ENCODE data around the gene WSCD2.

WSCD2 gene

DNA sequence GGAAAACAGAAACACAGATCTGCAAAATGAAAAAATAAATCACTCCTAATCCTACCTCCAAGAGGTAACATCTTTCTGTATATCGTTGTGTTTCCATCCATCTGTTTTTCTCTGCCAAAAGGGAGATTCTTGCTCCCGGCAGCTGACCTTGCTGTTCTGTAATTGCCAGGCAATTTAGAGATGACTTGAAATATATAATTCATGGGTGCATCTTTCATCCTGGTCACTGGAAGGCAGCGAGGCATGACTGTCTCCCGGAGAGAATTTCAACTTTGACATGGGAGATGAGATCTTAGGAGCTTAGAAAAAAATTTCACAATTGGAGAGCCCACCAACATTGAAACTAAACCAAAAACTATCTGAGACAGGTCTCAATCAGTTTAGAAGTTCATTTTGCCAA lies 53.0 kb downstream of the WSCD2 start:
- Histone ChIP-seq H3K36me3 (ENCODE audit: control insufficient read depth, insufficient read depth, low read length) (no peaks in the 10 kb centered on the region), H3K9me3 (ENCODE audit: control insufficient read depth, low read length) (no peaks in the 10 kb centered on the region), H3K27me3 (replicated peaks; ENCODE audit: control insufficient read depth, insufficient read depth, low read length, poor library complexity, severe bottlenecking) (no peaks in the 10 kb centered on the region), H3K27ac (ENCODE audit: insufficient read depth, low read length, poor library complexity, severe bottlenecking) (no peak overlapping the region), H3K4me1 (ENCODE audit: control insufficient read depth, insufficient read depth, low read length, poor library complexity, severe bottlenecking) (no peaks in the 10 kb centered on the region), H3K4me3 (ENCODE audit: insufficient read depth, low read depth, low read length, poor library complexity, severe bottlenecking) (no peak overlapping the region)
- no peak for DNase-seq

GRCh38 chr12:108185002-108185401 lies 55.9 kb downstream of the WSCD2 start:
- H3K4me1 ChIP-seq (ENCODE audit: control insufficient read depth, insufficient read depth, low read length, poor library complexity, severe bottlenecking), result no peaks in the 10 kb centered on the region
- no peaks in the 10 kb centered on the region for H3K27me3 ChIP-seq (replicated peaks; ENCODE audit: control insufficient read depth, insufficient read depth, low read length, poor library complexity, severe bottlenecking)
- H3K36me3 ChIP-seq (ENCODE audit: control insufficient read depth, insufficient read depth, low read length), result no peaks in the 10 kb centered on the region
- H3K4me3 ChIP-seq (ENCODE audit: insufficient read depth, low read depth, low read length, poor library complexity, severe bottlenecking), result no peak overlapping the region
- DNase-seq, result no peak
- no peak overlapping the region for H3K27ac ChIP-seq (ENCODE audit: insufficient read depth, low read length, poor library complexity, severe bottlenecking)
- H3K9me3 ChIP-seq (ENCODE audit: control insufficient read depth, low read length), result no peaks in the 10 kb centered on the region

- no peaks in the 10 kb centered on the region for H3K4me1 ChIP-seq (ENCODE audit: control insufficient read depth, insufficient read depth, low read length, poor library complexity, severe bottlenecking)
- no peaks in the 10 kb centered on the region for H3K9me3 ChIP-seq (ENCODE audit: control insufficient read depth, low read length)
- no peaks in the 10 kb centered on the region for H3K36me3 ChIP-seq (ENCODE audit: control insufficient read depth, insufficient read depth, low read length)
- no peak overlapping the region for H3K4me3 ChIP-seq (ENCODE audit: insufficient read depth, low read depth, low read length, poor library complexity, severe bottlenecking)
- no peak overlapping the region for H3K27ac ChIP-seq (ENCODE audit: insufficient read depth, low read length, poor library complexity, severe bottlenecking)
- DNase-seq, result no peak
- H3K27me3 ChIP-seq (replicated peaks; ENCODE audit: control insufficient read depth, insufficient read depth, low read length, poor library complexity, severe bottlenecking), result no peaks in the 10 kb centered on the region
Measured at GRCh38 chr12:108187831-108188230, 58.7 kb downstream of the WSCD2 start.

- Histone ChIP-seq H3K4me1 (ENCODE audit: control insufficient read depth, insufficient read depth, low read length, poor library complexity, severe bottlenecking) (no peaks in the 10 kb centered on the region), H3K9me3 (ENCODE audit: control insufficient read depth, low read length) (no peaks in the 10 kb centered on the region), H3K4me3 (ENCODE audit: insufficient read depth, low read depth, low read length, poor library complexity, severe bottlenecking) (no peak overlapping the region), H3K27me3 (replicated peaks; ENCODE audit: control insufficient read depth, insufficient read depth, low read length, poor library complexity, severe bottlenecking) (no peaks in the 10 kb centered on the region), H3K27ac (ENCODE audit: insufficient read depth, low read length, poor library complexity, severe bottlenecking) (no peak overlapping the region), H3K36me3 (ENCODE audit: control insufficient read depth, insufficient read depth, low read length) (no peaks in the 10 kb centered on the region)
- no peak for DNase-seq
Measured at GRCh38 chr12:108190529-108190928, 61.4 kb downstream of the WSCD2 start.

DNA sequence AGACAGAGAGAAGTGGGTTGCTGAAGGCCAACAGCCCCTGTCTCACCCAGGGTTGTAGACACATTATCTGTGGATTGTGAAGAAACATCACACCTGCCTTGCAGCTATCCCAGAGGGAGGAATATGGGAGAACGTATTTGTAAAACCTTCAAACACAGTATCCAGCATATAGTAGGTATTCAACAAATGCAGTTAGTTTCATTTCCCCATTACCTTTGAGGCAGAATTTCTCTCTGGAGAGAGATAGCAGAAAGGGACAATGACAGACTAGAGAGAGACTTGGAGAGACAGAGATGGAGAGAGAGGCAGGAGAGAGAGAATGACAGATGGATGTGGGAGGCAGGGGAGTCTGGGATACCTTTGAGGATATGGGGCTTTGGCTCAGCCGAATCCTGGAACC lies 62.0 kb downstream of the WSCD2 start:
- no peak overlapping the region for H3K27ac ChIP-seq (ENCODE audit: insufficient read depth, low read length, poor library complexity, severe bottlenecking)
- no peaks in the 10 kb centered on the region for H3K27me3 ChIP-seq (replicated peaks; ENCODE audit: control insufficient read depth, insufficient read depth, low read length, poor library complexity, severe bottlenecking)
- no peaks in the 10 kb centered on the region for H3K4me1 ChIP-seq (ENCODE audit: control insufficient read depth, insufficient read depth, low read length, poor library complexity, severe bottlenecking)
- H3K36me3 ChIP-seq (ENCODE audit: control insufficient read depth, insufficient read depth, low read length), result no peaks in the 10 kb centered on the region
- H3K4me3 ChIP-seq (ENCODE audit: insufficient read depth, low read depth, low read length, poor library complexity, severe bottlenecking), result no peak overlapping the region
- DNase-seq, result no peak
- no peaks in the 10 kb centered on the region for H3K9me3 ChIP-seq (ENCODE audit: control insufficient read depth, low read length)

GRCh38 chr12:108191938-108192337 lies 62.9 kb downstream of the WSCD2 start:
- Histone ChIP-seq H3K4me3 (ENCODE audit: insufficient read depth, low read depth, low read length, poor library complexity, severe bottlenecking) (no peak overlapping the region), H3K27me3 (replicated peaks; ENCODE audit: control insufficient read depth, insufficient read depth, low read length, poor library complexity, severe bottlenecking) (no peaks in the 10 kb centered on the region), H3K9me3 (ENCODE audit: control insufficient read depth, low read length) (no peaks in the 10 kb centered on the region), H3K4me1 (ENCODE audit: control insufficient read depth, insufficient read depth, low read length, poor library complexity, severe bottlenecking) (no peaks in the 10 kb centered on the region), H3K27ac (ENCODE audit: insufficient read depth, low read length, poor library complexity, severe bottlenecking) (no peak overlapping the region), H3K36me3 (ENCODE audit: control insufficient read depth, insufficient read depth, low read length) (no peaks in the 10 kb centered on the region)
- DNase-seq, result no peak

DNA sequence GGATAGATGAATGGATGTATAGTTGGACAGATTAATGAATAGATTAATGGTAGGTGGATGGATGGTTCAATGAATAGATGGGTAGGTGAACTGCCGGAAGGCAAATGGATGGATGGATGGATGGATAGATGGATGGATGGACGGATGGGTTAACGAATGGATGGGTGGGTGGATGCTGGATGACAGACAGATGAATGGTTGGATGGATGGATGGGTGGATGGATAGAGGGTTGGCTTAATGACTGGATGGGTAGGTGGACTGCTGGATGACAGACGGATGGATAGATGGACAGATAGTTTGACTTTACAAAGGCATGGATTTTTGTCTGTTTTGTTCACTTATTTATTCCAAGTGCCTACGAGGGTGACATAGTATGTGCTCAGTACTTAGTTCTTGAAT lies 64.4 kb downstream of the WSCD2 start:
- H3K27me3 ChIP-seq (replicated peaks; ENCODE audit: control insufficient read depth, insufficient read depth, low read length, poor library complexity, severe bottlenecking), result no peaks in the 10 kb centered on the region
- H3K27ac ChIP-seq (ENCODE audit: insufficient read depth, low read length, poor library complexity, severe bottlenecking), result no peak overlapping the region
- H3K4me1 ChIP-seq (ENCODE audit: control insufficient read depth, insufficient read depth, low read length, poor library complexity, severe bottlenecking), result no peaks in the 10 kb centered on the region
- H3K9me3 ChIP-seq (ENCODE audit: control insufficient read depth, low read length), result no peaks in the 10 kb centered on the region
- DNase-seq, result no peak
- no peak overlapping the region for H3K4me3 ChIP-seq (ENCODE audit: insufficient read depth, low read depth, low read length, poor library complexity, severe bottlenecking)
- no peaks in the 10 kb centered on the region for H3K36me3 ChIP-seq (ENCODE audit: control insufficient read depth, insufficient read depth, low read length)

DNA sequence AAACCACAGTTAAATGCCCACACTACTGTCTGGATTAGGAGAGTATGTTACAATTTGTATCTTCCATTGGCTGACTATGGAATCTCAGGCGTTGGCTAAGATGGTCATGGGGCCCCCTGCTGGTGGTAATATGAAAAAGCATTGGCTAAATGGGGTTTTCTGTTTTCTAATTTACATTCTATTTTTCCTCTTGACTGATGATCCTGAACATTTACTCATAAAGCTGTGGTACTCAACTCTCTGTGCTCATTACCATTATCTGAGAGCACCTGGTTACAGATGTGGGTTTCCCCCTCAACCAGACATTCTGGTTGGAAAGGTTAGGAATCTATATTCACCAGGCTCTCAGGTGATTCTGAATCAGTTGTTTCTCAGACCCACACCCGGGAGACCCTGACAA lies 64.8 kb downstream of the WSCD2 start:
- Histone ChIP-seq H3K27ac (ENCODE audit: insufficient read depth, low read length, poor library complexity, severe bottlenecking) (no peak overlapping the region), H3K9me3 (ENCODE audit: control insufficient read depth, low read length) (no peaks in the 10 kb centered on the region), H3K4me3 (ENCODE audit: insufficient read depth, low read depth, low read length, poor library complexity, severe bottlenecking) (no peak overlapping the region), H3K4me1 (ENCODE audit: control insufficient read depth, insufficient read depth, low read length, poor library complexity, severe bottlenecking) (no peaks in the 10 kb centered on the region), H3K27me3 (replicated peaks; ENCODE audit: control insufficient read depth, insufficient read depth, low read length, poor library complexity, severe bottlenecking) (no peaks in the 10 kb centered on the region), H3K36me3 (ENCODE audit: control insufficient read depth, insufficient read depth, low read length) (no peaks in the 10 kb centered on the region)
- no peak for DNase-seq

GRCh38 chr12:108194585-108194984 lies 65.5 kb downstream of the WSCD2 start:
- H3K4me1 ChIP-seq (ENCODE audit: control insufficient read depth, insufficient read depth, low read length, poor library complexity, severe bottlenecking), result no peaks in the 10 kb centered on the region

GRCh38 chr12:108196319-108196718 lies 67.2 kb downstream of the WSCD2 start:
- DNase-seq, result no peak
- H3K27ac ChIP-seq (ENCODE audit: insufficient read depth, low read length, poor library complexity, severe bottlenecking), result no peak overlapping the region
- H3K4me3 ChIP-seq (ENCODE audit: insufficient read depth, low read depth, low read length, poor library complexity, severe bottlenecking), result no peak overlapping the region
- H3K4me1 ChIP-seq (ENCODE audit: control insufficient read depth, insufficient read depth, low read length, poor library complexity, severe bottlenecking), result no peaks in the 10 kb centered on the region
- no peaks in the 10 kb centered on the region for H3K27me3 ChIP-seq (replicated peaks; ENCODE audit: control insufficient read depth, insufficient read depth, low read length, poor library complexity, severe bottlenecking)
- H3K36me3 ChIP-seq (ENCODE audit: control insufficient read depth, insufficient read depth, low read length), result no peaks in the 10 kb centered on the region
- no peaks in the 10 kb centered on the region for H3K9me3 ChIP-seq (ENCODE audit: control insufficient read depth, low read length)

More at GRCh38 chr12:108194585-108194984, 65.5 kb downstream of the WSCD2 start:
- DNase-seq, result no peak
- no peaks in the 10 kb centered on the region for H3K36me3 ChIP-seq (ENCODE audit: control insufficient read depth, insufficient read depth, low read length)
- no peak overlapping the region for H3K27ac ChIP-seq (ENCODE audit: insufficient read depth, low read length, poor library complexity, severe bottlenecking)
- no peaks in the 10 kb centered on the region for H3K27me3 ChIP-seq (replicated peaks; ENCODE audit: control insufficient read depth, insufficient read depth, low read length, poor library complexity, severe bottlenecking)
- H3K4me3 ChIP-seq (ENCODE audit: insufficient read depth, low read depth, low read length, poor library complexity, severe bottlenecking), result no peak overlapping the region
- H3K9me3 ChIP-seq (ENCODE audit: control insufficient read depth, low read length), result no peaks in the 10 kb centered on the region

GRCh38 chr12:108196921-108197320 lies 67.8 kb downstream of the WSCD2 start:
- no peak for DNase-seq
- H3K36me3 ChIP-seq (ENCODE audit: control insufficient read depth, insufficient read depth, low read length), result no peaks in the 10 kb centered on the region

More at GRCh38 chr12:108196921-108197320, 67.8 kb downstream of the WSCD2 start:
- Histone ChIP-seq H3K27me3 (replicated peaks; ENCODE audit: control insufficient read depth, insufficient read depth, low read length, poor library complexity, severe bottlenecking) (no peaks in the 10 kb centered on the region), H3K4me1 (ENCODE audit: control insufficient read depth, insufficient read depth, low read length, poor library complexity, severe bottlenecking) (no peaks in the 10 kb centered on the region), H3K9me3 (ENCODE audit: control insufficient read depth, low read length) (no peaks in the 10 kb centered on the region), H3K27ac (ENCODE audit: insufficient read depth, low read length, poor library complexity, severe bottlenecking) (no peak overlapping the region), H3K4me3 (ENCODE audit: insufficient read depth, low read depth, low read length, poor library complexity, severe bottlenecking) (no peak overlapping the region)

All from effector memory CD4-positive, alpha-beta T cell (primary cell).